Measurements from ENCODE around the gene CDKN2B.

GRCh38 chr9:21993007-21993406, 16.1 kb downstream of the CDKN2B start:
- TF ChIP-seq CTCF (conservative IDR thresholded peaks at IDR 0.05; ENCODE audit: low read length) (no peak), EZH2phosphoT487 (IDR thresholded peaks at IDR 0.05; ENCODE audit: borderline replicate concordance) (no peak)

Data from Loucy (cell line).